ENCODE results near the gene PHKB. TPM values are rescaled to one million over a fixed set of nuclear protein-coding genes. Genes with fewer than 3 reads are reported as not detected.

PHKB gene
- polyA plus RNA-seq, 3 donors = 49.8 to 53.1 (median 50.8) TPM

GRCh38 chr16:47644661-47645060 is 183.5 kb downstream of the PHKB start:
- DNase-seq = no peak
- TF ChIP-seq CTCF (IDR thresholded peaks at IDR 0.05) = no peak
- H3K27me3 ChIP-seq (ENCODE audit: control insufficient read depth in 2 of 2, insufficient read depth in 2 of 2, low read length in 2 of 2) = no peaks in the 10 kb centered on the region
- H3K9ac ChIP-seq (ENCODE audit: insufficient read depth, low read length, poor library complexity, severe bottlenecking) = no peak overlapping the region
- H4K20me1 ChIP-seq (ENCODE audit: insufficient read depth, low read length) = peaks cover 7% of the 10 kb centered on the region
- H3K79me2 ChIP-seq (ENCODE audit: insufficient read depth, low read length) = no peaks in the 10 kb centered on the region
- peaks cover 36 to 39% of the 10 kb centered on the region in 2 donors for H3K36me3 Mint-ChIP-seq
- H3K4me2 ChIP-seq (replicated peaks; ENCODE audit: extremely low read depth, low read length, poor library complexity, severe bottlenecking) = peak overlapping the region; percentile 12
- H3K36me3 ChIP-seq (replicated peaks in 1 of 2; ENCODE audit: control insufficient read depth in 1 of 2, insufficient read depth in 2 of 2, low read length in 2 of 2) = peaks cover 17 to 55% of the 10 kb centered on the region in 2 donors
- intact Hi-C loops (cut with micrococcal nuclease) = no loop called here
- no peaks in the 10 kb centered on the region for H3K9me3 Mint-ChIP-seq
- H3K4me1 Mint-ChIP-seq = peaks cover 27% of the 10 kb centered on the region
- H3K4me3 Mint-ChIP-seq = no peak overlapping the region
- no peak overlapping the region for H3K27ac Mint-ChIP-seq
- H3K27ac ChIP-seq (ENCODE audit: low read depth in 1 of 2, low read length in 2 of 2) = no peak overlapping the region
- H2AFZ ChIP-seq (ENCODE audit: insufficient read depth, low read depth, low read length, poor library complexity, severe bottlenecking) = no peak overlapping the region
- H3K4me1 ChIP-seq (ENCODE audit: control insufficient read depth in 1 of 2, insufficient read depth in 2 of 2, low read length in 2 of 2) = peaks cover 21 to 22% of the 10 kb centered on the region in 2 donors
- no peaks in the 10 kb centered on the region for H3K27me3 Mint-ChIP-seq (ENCODE audit: low read depth in 3 of 3)
- H3K9me3 ChIP-seq (replicated peaks in 1 of 2; ENCODE audit: control insufficient read depth in 1 of 2, insufficient read depth in 1 of 2, low read length in 2 of 2) = no peaks in the 10 kb centered on the region
- H3K4me3 ChIP-seq (replicated peaks in 1 of 3; ENCODE audit: low read depth in 2 of 3, low read length in 3 of 3) = no peak overlapping the region

- TF ChIP-seq CTCF (IDR thresholded peaks at IDR 0.05) = no peak
- peaks cover 31 to 62% of the 10 kb centered on the region in 2 donors for H3K36me3 ChIP-seq (replicated peaks in 1 of 2; ENCODE audit: control insufficient read depth in 1 of 2, insufficient read depth in 2 of 2, low read length in 2 of 2)
- no peak overlapping the region for H3K9ac ChIP-seq (ENCODE audit: insufficient read depth, low read length, poor library complexity, severe bottlenecking)
- H2AFZ ChIP-seq (ENCODE audit: insufficient read depth, low read depth, low read length, poor library complexity, severe bottlenecking) = no peak overlapping the region
- no peak for DNase-seq
- no peak overlapping the region for H3K4me3 Mint-ChIP-seq
- peaks cover 7% of the 10 kb centered on the region for H4K20me1 ChIP-seq (ENCODE audit: insufficient read depth, low read length)
- no peak overlapping the region for H3K4me2 ChIP-seq (replicated peaks; ENCODE audit: extremely low read depth, low read length, poor library complexity, severe bottlenecking)
- H3K27me3 Mint-ChIP-seq (ENCODE audit: low read depth in 3 of 3) = no peaks in the 10 kb centered on the region
- H3K4me1 Mint-ChIP-seq = peaks cover 27% of the 10 kb centered on the region
- H3K9me3 Mint-ChIP-seq = no peaks in the 10 kb centered on the region
- peaks cover 45 to 50% of the 10 kb centered on the region in 2 donors for H3K36me3 Mint-ChIP-seq
- no peaks in the 10 kb centered on the region for H3K79me2 ChIP-seq (ENCODE audit: insufficient read depth, low read length)
- no CpG with 5 or more reads among the region's 4 CpGs for WGBS (ENCODE audit: insufficient coverage)
- H3K9me3 ChIP-seq (replicated peaks in 1 of 2; ENCODE audit: control insufficient read depth in 1 of 2, insufficient read depth in 1 of 2, low read length in 2 of 2) = no peaks in the 10 kb centered on the region
- intact Hi-C loops (cut with micrococcal nuclease) = no loop called here
- H3K4me3 ChIP-seq (replicated peaks in 1 of 3; ENCODE audit: low read depth in 2 of 3, low read length in 3 of 3) = no peak overlapping the region
- no peak overlapping the region for H3K27ac ChIP-seq (ENCODE audit: low read depth in 1 of 2, low read length in 2 of 2)
- peaks cover 21 to 22% of the 10 kb centered on the region in 2 donors for H3K4me1 ChIP-seq (ENCODE audit: control insufficient read depth in 1 of 2, insufficient read depth in 2 of 2, low read length in 2 of 2)
- H3K27ac Mint-ChIP-seq = no peak overlapping the region
- H3K27me3 ChIP-seq (ENCODE audit: control insufficient read depth in 2 of 2, insufficient read depth in 2 of 2, low read length in 2 of 2) = no peaks in the 10 kb centered on the region
Measured at GRCh38 chr16:47646914-47647313, 185.8 kb downstream of the PHKB start.

Measured in CD14-positive monocyte (primary cell).